Posterior cingulate gyrus (tissue), 11 donors: Measurements from ENCODE around the gene RO60.
A peak's percentile ranks its signal among the peaks of the same experiment; 100 is the strongest.

ENCODE experiments used
- DNase-seq, 10 donors: peaks; one replicate each; pipeline versions ENCODE4 v3.0.0 to v3.0.0-alpha.2; 2020 to 2021; ENCODE audit warnings: mixed read lengths in 3 of 10
- intact Hi-C: fragments of 100-400 bp; cut with DNase I; formaldehyde crosslinking; loops from one replicate; pipeline ENCODE4 v1.15.1; 2023

The RO60 gene

GRCh38 chr1:193060115-193060403 lies 647 bp downstream of the RO60 start:
- no peak for DNase-seq
- intact Hi-C loops, result no loop called here

DNA sequence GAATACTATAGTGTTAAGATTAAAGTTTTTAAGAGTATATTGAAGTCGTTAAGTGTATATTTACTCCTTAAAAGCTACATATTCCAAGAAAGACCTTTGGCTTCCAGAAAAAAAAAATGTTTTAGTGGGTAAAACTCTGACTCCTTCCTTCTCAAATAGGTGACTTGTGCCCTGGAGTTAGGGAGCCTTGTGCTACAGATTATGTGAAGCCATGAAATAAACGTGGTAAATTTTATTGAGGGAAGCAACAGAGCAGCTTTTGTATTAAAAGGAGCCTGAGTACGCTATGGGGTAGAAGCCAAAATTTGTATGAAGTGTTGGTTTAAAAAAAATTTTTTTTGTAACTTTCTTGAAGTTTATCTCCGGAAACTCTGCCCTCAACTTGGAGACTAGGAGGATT lies 994 bp downstream of the RO60 start:
- intact Hi-C loops, result no loop called here
- no peak for DNase-seq

DNA sequence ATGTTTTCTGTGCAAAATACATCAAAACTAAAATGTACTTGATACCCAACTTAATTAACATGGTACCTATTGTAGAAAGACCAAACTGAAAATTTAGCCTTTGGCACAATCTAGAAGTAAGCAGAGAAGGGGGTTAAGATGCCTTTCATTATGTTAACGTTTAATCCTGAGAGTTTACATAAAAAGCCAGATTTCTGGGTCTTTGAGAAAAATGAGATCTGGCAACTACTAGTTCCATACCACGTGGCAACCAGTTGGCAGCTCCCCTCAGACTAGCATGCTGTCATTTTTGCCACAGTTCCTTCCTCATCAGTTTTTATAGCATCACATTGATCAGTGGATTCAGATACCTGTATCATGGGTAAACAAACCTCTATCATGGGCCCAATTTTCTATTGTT lies 1.5 kb downstream of the RO60 start:
- intact Hi-C loops, result no loop called here
- no peak for DNase-seq

DNA sequence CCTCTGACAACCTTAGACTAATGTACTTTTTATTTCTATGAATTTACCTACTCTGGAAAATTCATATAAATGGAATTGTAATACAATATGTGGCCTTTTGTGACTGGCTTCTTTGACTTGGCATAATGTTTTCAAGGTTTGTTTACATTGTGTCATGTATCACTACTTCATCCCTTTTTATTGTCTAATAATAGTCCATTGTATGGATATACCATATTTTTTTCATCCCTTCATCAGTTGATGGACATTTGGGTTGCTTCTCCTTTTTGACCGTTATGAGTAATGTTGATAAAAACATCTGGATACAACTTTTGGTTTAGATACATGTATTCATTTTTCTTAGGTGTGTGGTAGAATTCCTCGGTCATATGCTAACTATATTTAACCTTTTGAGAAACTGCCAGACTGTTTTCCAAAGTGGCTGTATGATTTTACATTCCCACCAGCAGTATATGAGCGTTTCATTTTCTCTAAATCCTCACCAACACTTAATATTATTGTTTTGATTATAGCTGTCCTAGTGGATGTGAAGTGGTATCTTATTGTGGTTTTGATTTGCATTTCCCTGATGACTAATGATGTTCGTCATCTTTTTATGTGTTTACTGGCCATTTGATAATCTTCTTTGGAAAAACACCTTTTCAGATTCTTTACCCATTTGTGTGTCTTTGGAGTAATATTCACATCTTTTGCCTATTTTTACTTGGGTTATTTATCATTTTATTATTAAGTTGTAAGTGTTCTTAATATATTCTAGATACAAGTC lies 3.5 kb downstream of the RO60 start:
- intact Hi-C loops, result no loop called here
- no peak for DNase-seq

DNA sequence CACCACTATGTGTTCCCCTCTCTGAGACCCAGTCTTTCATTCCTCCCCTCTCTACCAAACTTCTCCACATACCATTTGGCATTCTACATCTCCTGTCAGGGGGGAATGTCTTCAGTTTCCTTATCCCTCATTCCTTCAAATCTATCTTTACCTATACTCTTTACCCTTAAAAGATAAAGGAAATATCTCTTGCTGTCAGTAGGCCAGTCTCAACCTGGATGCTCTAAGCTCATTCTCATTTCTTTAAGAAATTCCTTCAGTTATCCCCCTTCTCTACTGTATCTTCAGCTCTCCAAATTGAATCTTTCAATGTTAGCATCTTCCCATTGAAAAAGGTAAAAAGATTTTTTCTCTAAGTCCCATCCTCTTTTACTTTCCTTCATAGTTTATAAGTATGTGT lies 6.5 kb downstream of the RO60 start:
- DNase-seq, result no peak
- intact Hi-C loops, result no loop called here

DNA sequence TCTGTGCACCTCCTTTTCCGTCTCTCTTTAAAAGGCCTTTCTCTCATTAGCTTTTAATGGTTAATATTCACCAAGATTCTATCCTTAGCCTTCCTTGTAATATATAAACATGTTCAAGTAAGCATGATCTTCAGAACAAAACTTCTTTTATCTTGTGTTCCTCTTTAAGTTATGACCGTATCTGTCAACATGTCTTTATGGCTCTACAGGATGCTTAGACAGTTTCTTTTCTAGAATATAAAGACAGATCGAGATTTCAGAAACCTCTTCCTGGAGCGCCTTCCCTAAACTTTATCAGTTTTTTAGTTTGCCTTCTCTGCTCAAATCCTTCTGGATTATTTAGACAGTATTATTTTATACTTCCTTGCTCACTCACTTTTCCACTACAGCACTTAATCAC lies 7.2 kb downstream of the RO60 start:
- intact Hi-C loops, result no loop called here
- DNase-seq, result no peak

GRCh38 chr1:193068013-193068412 lies 8.6 kb downstream of the RO60 start:
- DNase-seq, result no peak
- intact Hi-C loops, result no loop called here

DNA sequence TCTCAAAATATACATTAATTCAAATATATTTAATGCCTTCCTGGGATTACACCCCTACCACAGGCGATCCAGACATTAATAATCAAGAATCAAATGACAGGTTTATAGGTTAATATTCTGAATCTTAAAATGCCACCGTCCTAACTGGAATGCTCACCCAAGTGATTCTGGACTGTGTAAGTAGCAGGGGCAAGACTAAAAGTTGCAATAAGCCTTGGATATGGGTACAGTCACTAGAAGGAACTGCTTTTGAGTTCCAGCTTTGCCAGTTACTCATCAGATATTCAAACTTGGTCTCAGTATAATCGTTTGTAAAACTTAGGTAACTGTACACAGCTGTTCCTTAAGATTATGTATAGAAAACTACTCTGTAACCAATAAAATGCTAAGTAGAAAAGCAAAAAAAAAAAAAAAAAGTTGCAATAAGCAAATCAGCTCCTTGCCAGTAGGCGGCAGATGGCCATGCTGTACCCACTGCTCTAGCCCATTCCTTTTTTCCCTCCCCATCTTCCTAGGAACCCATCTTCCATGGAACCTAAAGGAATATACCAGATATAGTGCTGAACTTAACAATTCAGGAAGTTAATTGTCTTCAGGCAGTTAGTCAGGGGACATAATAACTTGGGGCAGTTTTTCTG lies 10.5 kb downstream of the RO60 start:
- intact Hi-C loops, result no loop called here
- DNase-seq, result no peak

GRCh38 chr1:193070386-193070753 lies 11.0 kb downstream of the RO60 start:
- no peak for DNase-seq
- intact Hi-C loops, result no loop called here

DNA sequence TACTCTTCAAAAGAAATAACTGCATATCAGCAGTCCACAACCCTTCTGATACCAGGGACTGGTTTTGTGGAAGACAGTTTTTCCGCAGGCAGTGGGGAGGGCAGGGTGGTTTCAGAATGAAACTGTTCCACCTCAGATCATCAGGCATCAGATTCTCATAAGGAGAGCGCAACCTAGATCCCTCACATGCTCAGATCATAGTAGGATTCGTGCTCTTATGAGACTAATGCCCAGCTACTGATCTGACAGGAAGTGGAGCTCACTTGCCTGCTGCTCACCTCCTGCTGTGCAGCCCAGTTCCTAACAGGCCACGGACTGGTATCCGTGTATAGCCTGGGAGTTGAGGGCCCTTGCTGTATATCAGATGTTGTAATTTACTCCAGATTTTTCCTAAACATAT lies 11.5 kb downstream of the RO60 start:
- intact Hi-C loops, result no loop called here
- no peak for DNase-seq

- no peak for DNase-seq
- intact Hi-C loops, result no loop called here
These were observed 18.6 kb downstream of the RO60 start for GRCh38 chr1:193077991-193078390.

DNA sequence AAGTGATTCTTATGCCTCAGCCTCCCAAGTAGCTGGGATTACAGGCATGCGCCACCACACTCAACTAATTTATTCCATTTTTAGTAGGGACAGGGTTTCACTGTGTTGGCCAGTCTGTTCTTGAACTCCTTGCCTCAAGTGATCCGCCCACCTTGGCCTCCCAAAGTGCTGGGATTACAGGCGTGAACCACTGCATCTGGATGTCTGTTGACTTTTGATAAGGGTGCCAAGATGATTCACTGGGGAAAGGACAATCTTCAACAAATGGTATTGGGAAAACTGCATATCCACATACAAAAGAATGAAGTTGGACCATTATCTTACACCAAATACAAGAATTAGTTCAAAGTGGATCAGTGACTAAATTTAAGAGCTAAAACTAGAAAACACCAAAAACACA lies 19.8 kb downstream of the RO60 start:
- intact Hi-C loops, result no loop called here
- no peak for DNase-seq

GRCh38 chr1:193083365-193084088 lies 24.1 kb downstream of the RO60 start:
- DNase-seq, result no peak
- intact Hi-C loops, result no loop called here

DNA sequence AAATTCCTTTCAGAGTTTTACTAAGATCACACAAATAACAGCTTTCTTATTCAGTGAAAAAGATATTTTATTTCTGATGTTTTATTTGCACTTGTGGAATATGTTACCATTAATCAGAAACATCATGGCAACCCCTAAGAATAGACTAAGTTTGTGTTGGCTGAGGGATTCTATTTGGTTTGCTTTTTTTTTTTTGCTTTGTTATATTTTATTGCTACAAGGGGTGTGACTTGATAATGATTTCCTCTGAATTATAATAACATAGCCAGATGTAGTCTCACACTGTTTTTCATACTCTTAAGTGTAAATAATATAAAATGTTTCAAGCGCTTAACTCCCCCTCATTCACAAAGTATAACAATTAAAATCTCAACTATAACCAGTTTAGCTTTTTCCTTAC lies 25.9 kb downstream of the RO60 start:
- intact Hi-C loops, result no loop called here
- DNase-seq, result no peak

- DNase-seq, result no peak
- intact Hi-C loops, result no loop called here
These were observed 26.9 kb downstream of the RO60 start for GRCh38 chr1:193086342-193086741.

DNA sequence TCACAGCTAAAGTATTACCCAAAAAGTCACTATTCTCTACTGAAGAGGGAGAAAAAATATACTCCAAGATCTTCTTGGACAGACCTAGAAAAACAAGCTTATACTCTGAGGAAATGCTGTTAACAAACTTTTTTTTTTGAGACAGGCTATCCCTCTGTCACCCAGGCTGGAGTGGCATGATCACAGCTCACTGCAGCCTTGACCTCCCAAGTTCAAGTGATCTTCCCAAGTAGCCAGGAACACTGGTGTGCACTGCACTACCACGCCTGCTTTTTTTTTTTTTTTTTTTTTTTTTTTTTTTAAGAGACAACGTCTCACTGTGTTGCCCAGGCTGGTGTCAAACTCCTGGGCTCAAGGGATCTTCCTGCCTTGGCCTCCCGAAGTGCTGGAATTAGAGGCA lies 28.5 kb downstream of the RO60 start:
- no peak for DNase-seq
- intact Hi-C loops, result no loop called here

- intact Hi-C loops, result no loop called here
- DNase-seq, result no peak
These were observed 31.5 kb downstream of the RO60 start for GRCh38 chr1:193090865-193091264.

- intact Hi-C loops, result no loop called here
- no peak for DNase-seq
These were observed 34.7 kb downstream of the RO60 start for GRCh38 chr1:193094112-193094511.

GRCh38 chr1:193102662-193103061 lies 43.2 kb downstream of the RO60 start:
- DNase-seq, result no peak
- intact Hi-C loops, result no loop called here

DNA sequence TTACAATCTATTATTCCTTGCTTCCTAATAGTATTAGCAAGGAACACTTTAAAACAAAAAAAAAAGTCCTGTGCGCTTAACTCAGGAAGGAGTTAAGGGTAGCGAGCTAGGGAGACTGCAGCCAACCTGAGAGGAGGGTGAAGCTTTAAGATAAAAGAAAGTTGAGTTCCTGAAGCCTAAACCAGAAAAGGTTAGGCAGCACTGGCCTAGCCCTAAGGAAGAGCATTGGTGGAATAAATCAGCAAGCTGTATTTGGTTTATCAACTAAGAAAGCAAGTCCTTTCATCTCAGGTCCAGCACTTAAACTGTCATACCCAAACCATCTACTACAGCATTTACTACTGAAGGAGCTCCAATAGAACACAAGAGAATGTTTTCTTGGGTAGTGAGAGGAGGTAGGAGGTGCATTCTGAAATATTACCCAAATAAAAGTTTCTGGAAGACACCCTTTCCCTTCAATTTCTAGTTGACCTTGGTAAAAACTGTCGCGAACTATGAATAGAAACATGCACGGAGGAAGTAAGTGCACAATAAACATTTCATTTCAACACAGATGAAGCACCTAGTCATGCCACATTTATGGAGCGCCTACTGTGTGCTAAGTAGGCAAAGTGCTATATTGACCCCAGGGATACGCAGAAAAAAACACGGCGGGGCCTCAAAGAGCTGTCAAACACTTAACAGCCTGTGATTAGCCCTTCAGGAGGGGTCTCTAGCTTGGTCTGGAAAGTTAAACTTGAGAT lies 44.5 kb downstream of the RO60 start:
- no peak for DNase-seq
- intact Hi-C loops, result loop anchor here (2.0 kb wide), 1 partner anchor 45 kb away; the partner anchor contains the start of genes RO60 and UCHL5

- intact Hi-C loops, result loop anchor here (2.0 kb wide), 1 partner anchor 46 kb away; the partner anchor contains the start of genes RO60 and UCHL5
- DNase-seq, result peak; percentile 24 to 95 (median 53)
These were observed 45.1 kb downstream of the RO60 start for GRCh38 chr1:193104502-193104906.
